Brain pericyte (primary cell): ENCODE measurements around the gene DENND5A.
"Not testable (repeated sequence)": the region's sequence is repeated elsewhere in the genome, so short reads cannot be mapped to it uniquely, and the experiment has no call there.

ENCODE experiments used
- DNase-seq: peaks from one replicate; pipeline ENCODE4 v3.0.0-alpha.2; 2012; ENCODE audit warnings: low read depth, low spot score

The DENND5A gene

DNA sequence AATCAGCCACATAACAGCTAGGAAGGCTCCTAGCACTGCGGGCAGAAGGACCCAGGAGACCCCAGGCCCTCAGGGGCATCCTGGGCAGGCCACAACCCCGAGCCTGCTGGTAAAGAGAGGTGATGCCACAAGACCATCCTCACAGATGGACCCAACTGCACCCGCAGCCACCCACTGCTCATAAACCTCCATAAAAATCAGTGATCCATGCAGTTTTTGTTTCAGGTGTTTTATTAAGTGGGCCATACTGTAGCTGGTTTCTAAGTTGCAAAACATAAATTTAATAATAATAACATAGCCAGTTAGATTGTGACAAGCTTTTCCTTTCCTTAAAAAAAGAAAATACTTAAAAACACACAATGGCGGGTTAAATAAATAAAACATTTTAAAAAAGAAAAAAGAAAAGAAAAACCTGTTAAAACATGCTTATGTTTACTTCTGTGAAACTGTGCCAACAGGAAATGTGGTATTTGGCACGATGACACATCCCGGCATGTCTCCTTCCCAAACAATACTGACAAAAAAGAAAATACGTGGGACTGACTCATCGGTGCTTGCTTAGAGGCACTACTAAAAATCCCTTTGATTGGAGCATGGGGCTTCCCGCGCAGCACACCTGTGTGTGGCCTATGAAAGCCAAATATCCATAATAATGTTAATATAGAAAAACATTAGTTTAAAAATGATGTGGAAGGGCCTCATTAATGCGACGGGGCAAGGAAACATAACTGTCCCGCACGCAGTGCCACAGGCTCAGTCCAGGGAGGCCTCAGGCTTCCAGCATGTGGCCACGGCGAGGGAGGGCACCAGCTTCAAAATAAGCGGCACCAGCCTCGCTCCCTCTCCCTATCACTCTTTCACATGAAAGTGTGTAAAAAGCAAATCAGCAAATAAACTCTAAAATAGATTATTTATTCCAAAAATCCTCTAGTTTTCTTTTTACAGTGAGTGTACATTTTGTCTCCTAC is 126.3 kb downstream of the DENND5A start:
- DNase-seq, result peak; percentile 88

DNA sequence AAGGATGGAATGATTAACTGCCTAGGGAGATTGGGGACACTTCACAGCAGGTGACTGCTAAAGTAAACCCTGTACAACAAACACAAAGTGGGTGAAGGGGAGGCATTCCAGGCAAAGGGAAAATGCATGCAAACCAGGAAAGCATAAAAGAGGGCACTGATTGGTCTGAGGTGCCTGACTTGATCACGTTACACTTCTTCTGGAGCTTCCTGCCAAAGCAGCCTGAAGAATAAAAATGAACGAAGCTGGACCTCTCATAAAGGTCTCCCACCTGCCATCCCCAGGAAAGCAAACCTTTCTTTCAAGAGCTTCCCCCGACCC is 127.1 kb downstream of the DENND5A start:
- no peak for DNase-seq

DNA sequence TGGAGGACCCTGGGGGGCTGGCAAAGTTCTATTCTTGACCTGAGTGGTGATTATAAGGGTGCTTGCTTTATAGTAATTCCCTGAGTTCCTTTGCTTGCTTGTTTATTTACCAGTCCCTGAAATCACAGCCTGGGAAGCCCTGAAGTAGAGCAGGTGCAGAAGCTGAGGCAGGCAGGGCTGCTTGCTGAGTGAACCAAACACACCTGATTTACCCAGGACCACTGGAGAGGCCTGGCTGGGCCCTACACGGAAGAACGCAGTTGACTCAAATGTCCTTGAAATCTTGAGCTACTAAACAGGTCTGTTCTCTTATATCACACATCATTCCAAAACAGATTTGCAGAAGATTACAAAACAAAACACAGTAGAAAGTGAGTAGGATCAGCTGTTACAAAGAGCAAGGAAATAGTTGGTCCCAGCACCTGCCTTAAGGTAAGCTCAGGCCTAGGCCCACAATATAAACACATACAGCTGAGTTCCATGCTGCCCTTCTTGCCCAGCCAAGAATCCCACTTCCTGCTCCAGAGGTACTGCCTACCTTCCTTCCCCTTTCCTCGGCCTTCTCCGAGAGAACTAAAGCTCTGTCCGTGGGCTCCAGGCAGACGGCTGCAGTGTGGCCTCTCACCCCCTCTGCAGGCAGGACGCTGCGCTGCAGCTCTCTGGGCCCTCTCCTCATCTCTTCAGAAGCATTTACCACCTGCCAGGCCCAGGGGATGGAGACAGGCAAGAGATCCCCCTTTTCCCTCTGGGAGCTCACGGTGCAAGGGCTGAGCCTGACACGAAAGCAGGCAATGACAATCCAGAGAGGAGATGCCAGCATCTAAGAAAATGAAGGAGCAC is 127.6 kb downstream of the DENND5A start:
- DNase-seq, result peak; percentile 53

DNA sequence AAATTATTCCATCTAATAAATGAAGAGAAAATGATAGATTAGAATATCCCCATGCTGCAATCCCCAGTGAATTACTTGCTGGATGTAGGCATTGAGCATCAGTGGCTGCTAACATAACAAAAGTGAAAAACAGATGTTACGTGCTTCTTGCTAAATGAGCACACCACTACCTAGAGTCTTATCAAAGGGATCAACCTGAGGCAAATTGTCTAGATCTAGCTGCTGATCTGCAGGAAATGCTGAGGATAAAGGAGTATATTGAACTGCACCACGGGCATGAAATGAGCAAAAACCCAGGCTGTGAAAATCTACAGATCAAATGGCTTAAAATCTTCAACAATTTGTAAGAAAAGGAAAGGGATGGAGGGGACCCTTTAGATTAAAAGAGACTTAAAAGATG is 128.4 kb downstream of the DENND5A start:
- no peak for DNase-seq

- DNase-seq, result no peak
Observed at GRCh38 chr11:9133956-9134355, 131.2 kb downstream of the DENND5A start.

DNA sequence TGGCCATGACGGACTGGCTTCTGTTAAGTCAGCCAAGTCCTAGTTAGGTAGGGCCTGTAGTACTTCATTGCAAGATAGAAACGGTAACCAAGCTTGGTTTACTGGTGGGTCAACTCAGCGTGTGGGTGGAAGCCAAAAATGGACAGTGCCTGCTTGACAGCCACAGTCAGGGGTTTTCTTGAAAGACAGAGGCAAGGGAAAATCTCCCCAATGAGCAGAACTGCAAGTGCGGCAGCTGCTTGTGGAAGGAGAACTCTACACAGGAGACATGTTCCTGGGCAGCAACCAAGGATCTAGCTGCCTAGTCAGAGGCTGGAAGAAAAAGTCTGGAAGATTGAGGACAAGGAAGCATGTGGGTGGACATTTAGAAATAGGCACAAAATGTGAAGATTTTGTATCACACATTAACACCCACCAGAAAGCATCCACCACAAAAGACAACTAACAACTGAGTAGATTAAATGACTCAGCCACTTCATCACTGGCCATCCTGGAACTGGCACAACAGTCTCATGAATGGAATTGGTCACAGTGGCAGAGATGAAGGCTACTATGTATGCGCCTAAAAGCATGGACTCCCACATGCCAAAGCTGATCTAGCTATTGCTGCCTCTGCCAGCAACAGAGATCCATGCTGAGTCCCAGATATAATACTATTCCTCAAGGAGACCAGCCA is 132.8 kb downstream of the DENND5A start:
- DNase-seq, result no peak

DNA sequence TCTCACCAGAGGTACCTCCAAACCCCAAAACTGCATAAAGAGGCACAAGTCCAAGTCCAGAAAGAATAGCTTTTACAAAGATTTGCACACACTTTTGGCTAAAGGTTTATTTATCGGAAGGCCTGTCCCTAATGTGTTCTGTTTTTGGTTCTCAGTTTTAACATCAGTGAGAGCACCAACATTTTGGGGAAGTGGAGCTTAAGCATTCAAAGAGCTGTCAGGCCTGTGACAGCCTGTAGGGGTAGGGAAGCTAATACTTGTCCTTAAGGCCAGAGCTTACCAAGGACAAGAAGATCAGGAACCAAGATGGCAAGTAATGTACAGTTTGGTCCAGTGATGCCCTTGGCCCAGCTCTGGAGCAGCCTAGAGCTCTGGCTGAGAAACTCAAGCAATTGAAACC is 134.9 kb downstream of the DENND5A start:
- no peak for DNase-seq

- no peak for DNase-seq
Observed at GRCh38 chr11:9126636-9127035, 138.5 kb downstream of the DENND5A start.

DNA sequence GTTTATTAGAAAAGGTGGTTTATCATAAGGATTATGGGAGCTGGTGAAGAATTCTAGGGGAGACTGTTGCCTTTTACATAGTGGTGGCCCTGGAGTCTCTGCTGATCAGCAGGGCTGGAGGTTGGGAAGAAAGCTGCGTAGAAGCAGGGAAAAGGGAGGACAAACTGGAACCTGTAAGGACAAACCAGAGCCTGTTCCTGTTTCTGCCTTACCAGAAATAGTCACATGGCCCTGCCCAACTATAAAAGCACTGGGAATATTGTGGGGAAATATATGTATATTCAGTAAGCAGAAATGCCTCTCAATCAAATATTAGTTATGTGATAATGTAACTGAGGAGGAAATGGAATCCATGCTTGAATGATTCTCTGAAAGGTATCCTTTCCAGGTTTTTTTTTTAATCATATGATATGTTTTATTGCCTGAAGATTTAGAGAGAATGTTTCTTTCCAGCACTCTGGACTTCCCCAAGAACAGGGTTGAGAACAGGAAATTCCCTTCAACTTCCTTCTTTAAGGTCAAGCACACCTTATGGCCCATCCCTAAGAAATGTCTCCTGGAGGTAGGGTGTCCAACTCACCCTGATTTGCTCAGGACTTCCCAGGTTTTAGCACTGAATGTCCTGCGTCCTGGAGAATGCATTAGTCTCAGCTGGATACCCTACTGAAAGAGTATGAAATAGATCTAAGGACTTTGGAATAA is 139.8 kb downstream of the DENND5A start:
- no peak for DNase-seq

DNA sequence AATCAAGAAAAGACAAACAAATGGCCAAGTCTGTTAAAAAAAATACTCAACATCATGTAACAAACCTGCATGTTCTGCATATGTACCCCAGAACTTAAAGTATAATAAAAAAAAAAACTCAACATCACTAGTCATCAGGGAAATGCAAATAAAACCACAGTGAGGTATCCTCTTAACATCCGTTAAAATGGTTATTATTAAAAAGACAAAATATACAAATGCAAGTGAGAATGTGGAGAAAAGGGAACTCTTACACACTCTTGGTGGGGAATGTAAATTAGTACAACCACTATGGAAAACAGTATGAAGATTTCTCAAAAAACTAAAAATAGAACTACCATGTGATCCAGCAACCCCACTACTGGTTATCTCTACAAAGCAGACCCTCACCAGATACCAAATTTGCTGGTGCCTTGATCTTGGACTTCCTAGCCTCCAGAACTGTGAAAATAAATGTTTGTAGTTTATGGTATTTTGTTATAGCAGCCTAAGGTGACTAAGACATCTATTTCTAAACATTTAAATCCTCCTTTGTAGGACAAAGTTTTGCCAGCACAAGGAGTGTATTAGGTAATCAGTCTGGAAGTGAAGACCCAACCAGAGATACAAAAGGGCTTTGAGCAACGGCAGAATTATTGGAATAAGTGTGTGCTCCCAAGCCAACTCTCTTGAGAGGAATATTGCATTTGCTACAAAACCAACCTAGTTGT is 141.4 kb downstream of the DENND5A start:
- DNase-seq, result no peak

- no peak for DNase-seq
Observed at GRCh38 chr11:9121469-9121796, 143.7 kb downstream of the DENND5A start.

DNA sequence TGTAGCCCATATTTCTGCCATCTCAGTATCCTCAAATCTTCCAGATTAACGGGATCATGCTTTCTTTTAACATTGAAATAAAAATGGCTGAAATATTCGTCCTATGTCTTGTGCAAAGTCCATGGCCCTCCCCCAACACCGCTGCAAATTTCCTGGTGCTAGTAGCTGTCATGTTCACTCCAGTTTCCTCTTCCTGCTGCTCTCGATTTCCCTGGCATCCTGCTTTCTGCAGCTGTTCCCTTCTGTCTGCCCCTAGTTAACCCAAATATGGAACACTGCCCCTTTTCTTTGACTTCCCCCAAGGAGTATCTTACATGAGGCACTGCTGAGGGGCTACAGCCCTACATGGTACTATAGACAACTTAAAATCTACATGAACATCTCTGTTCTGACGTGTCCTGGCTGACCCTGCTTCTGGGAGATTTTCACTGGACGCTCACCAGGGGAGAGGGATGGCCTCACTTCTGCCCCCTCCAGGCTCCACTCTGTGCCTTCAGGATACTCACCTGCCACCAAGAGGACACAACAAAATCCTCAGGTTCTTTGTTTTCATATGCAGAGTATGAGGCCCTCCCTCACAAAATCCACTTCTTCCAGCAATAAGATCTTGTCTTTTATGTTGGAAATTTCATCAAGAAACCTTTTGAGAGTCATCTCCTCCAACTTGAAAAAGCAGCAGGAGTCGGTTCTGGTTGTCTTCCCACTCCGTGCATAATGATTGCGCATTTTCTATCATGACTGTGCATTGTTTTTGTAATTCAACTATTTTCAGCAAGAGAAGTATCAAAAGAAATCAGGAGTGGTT is 144.3 kb downstream of the DENND5A start:
- no peak for DNase-seq

GRCh38 chr11:9118277-9118676 is 146.9 kb downstream of the DENND5A start:
- no peak for DNase-seq

- no peak for DNase-seq
Observed at GRCh38 chr11:9112075-9112474, 153.1 kb downstream of the DENND5A start.

GRCh38 chr11:9109858-9110731 is 155.1 kb downstream of the DENND5A start:
- no peak for DNase-seq

- no peak for DNase-seq
Observed at GRCh38 chr11:9104580-9104979, 160.6 kb downstream of the DENND5A start.

DNA sequence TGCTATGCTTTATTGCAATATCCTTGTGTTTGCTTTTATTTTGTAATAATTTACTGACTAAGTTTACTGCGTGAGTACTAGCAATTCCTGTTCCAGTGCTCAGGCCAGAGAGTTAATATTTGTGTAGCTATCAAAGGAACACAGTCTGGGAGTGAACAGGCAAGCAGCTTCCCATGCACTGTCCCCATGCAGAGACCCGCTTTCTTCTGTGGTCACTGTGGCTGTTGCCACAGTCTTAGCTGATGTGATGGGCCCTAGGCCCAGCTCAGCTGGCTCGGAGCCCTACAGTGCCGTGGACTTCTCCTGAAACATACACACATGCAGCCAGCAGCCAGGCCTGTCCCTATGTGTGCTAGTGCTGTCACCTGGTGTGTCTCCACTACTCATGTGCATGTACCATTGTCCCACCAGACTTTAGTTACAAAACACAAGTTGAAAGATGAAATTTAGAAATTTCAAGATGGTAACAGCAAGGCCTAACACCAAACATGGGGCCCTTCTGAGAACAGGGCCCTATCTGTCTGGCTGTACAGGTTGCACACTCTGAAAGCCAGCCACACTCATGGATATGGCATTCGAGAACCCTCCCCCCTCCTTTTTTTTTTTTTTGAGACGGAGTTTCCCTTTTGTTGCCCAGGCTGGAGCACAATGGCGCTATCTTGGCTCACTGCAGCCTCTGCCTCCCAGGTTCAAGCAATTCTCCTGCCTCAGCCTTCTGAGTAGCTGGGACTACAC is 161.4 kb downstream of the DENND5A start:
- no peak for DNase-seq

DNA sequence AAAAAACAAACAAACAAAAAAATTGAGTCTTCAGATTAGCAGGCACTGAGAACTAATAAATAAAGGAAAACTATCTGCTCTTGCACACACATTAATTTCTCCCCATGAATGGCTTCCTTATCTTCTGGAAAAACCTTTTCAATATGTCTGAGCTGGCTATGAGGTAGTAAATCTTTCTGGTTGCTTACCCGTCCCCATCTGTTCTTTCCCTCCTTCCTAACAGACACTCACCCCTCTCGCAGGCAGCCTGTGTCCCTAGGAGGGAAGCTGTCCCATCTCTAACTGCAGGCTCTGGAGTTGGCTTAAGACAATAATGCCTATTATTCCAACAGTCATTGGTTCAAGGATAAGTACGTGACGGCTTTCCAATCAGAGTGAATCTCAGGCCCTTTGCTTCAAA is 165.5 kb downstream of the DENND5A start:
- DNase-seq, result no peak

DNA sequence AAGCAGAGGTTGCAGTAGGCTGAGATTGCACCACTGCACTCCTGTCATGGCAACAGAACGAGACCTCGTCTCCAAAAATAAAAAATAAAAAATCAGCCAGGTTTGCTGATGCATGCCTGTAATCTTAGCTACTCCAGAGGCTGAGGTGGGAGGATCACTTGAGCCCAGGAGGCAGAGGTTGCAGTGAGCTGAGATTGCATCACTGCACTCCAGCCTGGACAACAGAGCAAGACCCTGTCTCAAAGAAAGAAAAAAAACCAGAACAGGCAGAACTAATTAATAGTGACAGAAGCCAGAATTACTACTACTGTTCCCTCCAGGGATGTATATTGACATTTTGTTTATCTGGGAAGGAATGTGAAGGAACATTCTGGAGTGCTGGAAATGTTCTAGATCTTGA is 166.7 kb downstream of the DENND5A start:
- DNase-seq, result not testable (repeated sequence)
